GM23338 (cell line): ENCODE measurements around the gene FATE1. TPM values are rescaled to one million over a fixed set of nuclear protein-coding genes. Genes with fewer than 3 reads are reported as not detected.

Experiments
- ATAC-seq: fragments of 200-7000 bp; cut with Tn5 transposase; 3 replicates; pipeline ENCODE4 v1.9.1; 2020
- DNase-seq: peaks from one replicate; pipeline ENCODE4 v3.0.0-alpha.2; 2015; ENCODE audit warnings: low spot score
- H2AFZ ChIP-seq: fragments of 200-600 bp; sonication (generic); 2 replicates; pipeline ENCODE4 v1.8.0; 2016; ENCODE audit warnings: antibody characterized with exemption, mild to moderate bottlenecking, moderate library complexity
- H3F3A ChIP-seq: fragments of 200-600 bp; sonication (generic); replicated peaks from 2 replicates; pipeline ENCODE4 v1.8.0; 2017; ENCODE audit warnings: antibody characterized with exemption, mixed run types, low read depth
- H3K27ac ChIP-seq: fragments of 200-600 bp; sonication (generic); 2 replicates; pipeline ENCODE4 v1.6.1; 2016; ENCODE audit warnings: low read depth
- H3K27me3 ChIP-seq: fragments of 200-600 bp; sonication (generic); 2 replicates; pipeline ENCODE4 v1.8.0; 2016; ENCODE audit warnings: mild to moderate bottlenecking, mixed run types, moderate library complexity; ENCODE audit not compliant: insufficient read depth
- H3K36me3 ChIP-seq: fragments of 200-600 bp; sonication (generic); 2 replicates; pipeline ENCODE4 v1.8.0; 2016; ENCODE audit warnings: mild to moderate bottlenecking; ENCODE audit not compliant: insufficient read depth
- H3K4me1 ChIP-seq: fragments of 200-600 bp; sonication (generic); 2 replicates; pipeline ENCODE4 v1.8.0; 2016; ENCODE audit warnings: mild to moderate bottlenecking, moderate library complexity; ENCODE audit not compliant: insufficient read depth
- H3K4me2 ChIP-seq: fragments of 200-600 bp; sonication (generic); 2 replicates; pipeline ENCODE4 v1.7.1; 2017; ENCODE audit warnings: mixed run types
- H3K4me3 ChIP-seq: fragments of 200-600 bp; sonication (generic); 2 replicates; pipeline ENCODE4 v1.6.1; 2016; ENCODE audit warnings: mixed run types
- H3K79me2 ChIP-seq: fragments of 200-600 bp; sonication (generic); replicated peaks from 2 replicates; pipeline ENCODE4 v1.8.0; 2017; ENCODE audit warnings: mild to moderate bottlenecking; ENCODE audit not compliant: insufficient read depth
- H3K9me2 ChIP-seq: fragments of 200-600 bp; sonication (generic); 2 replicates; pipeline ENCODE4 v1.8.0; 2017; ENCODE audit not compliant: insufficient read depth
- H4K20me1 ChIP-seq: fragments of 200-600 bp; sonication (generic); replicated peaks from 2 replicates; pipeline ENCODE4 v1.8.0; 2017; ENCODE audit warnings: mild to moderate bottlenecking; ENCODE audit not compliant: insufficient read depth
- H3K27ac Mint-ChIP-seq: 2 replicates; pipeline ENCODE4 v1.8.0; 2020; ENCODE audit warnings: inconsistent platforms, mild to moderate bottlenecking, moderate library complexity, mixed read lengths
- H3K27me3 Mint-ChIP-seq: 3 replicates; pipeline ENCODE4 v1.8.0; 2022; ENCODE audit warnings: low read depth, mild to moderate bottlenecking, moderate library complexity, mixed read lengths, inconsistent platforms; ENCODE audit not compliant: insufficient read depth, poor library complexity
- H3K36me3 Mint-ChIP-seq: 3 replicates; pipeline ENCODE4 v1.8.0; 2021; ENCODE audit warnings: low read depth, mild to moderate bottlenecking, inconsistent platforms, moderate library complexity, mixed read lengths
- H3K4me1 Mint-ChIP-seq: 3 replicates; pipeline ENCODE4 v1.8.0; 2020; ENCODE audit warnings: mild to moderate bottlenecking, inconsistent platforms, mixed read lengths
- H3K4me3 Mint-ChIP-seq: 3 replicates; pipeline ENCODE4 v1.8.0; 2021; ENCODE audit warnings: moderate library complexity, mild to moderate bottlenecking, inconsistent platforms, mixed read lengths
- H3K9me3 Mint-ChIP-seq: 3 replicates; pipeline ENCODE4 v1.8.0; 2020; ENCODE audit warnings: moderate library complexity, mild to moderate bottlenecking, inconsistent platforms, mixed read lengths
- CREB1 ChIP-seq: fragments of 250-450 bp; sonication (Bioruptor Pico); IDR thresholded peaks from 2 replicates; pipeline ENCODE4 v1.5.0; 2020; ENCODE audit warnings: low read depth, mild to moderate bottlenecking, moderate library complexity
- EZH2 ChIP-seq: fragments of 200-600 bp; sonication (generic); IDR thresholded peaks from one replicate; pipeline ENCODE4 v1.8.0; 2017; ENCODE audit warnings: antibody characterized with exemption, mild to moderate bottlenecking, low read depth; ENCODE audit not compliant: unreplicated experiment
- EZH2phosphoT487 ChIP-seq: fragments of 200-600 bp; sonication (generic); IDR thresholded peaks from one replicate; pipeline ENCODE4 v1.8.1; 2018; ENCODE audit warnings: antibody characterized with exemption; ENCODE audit not compliant: unreplicated experiment
- JUNB ChIP-seq: IDR thresholded peaks from one replicate; pipeline ENCODE4 v1.6.1; 2016; ENCODE audit warnings: antibody characterized with exemption; ENCODE audit not compliant: unreplicated experiment
- NANOG ChIP-seq: IDR thresholded peaks from 2 replicates; pipeline ENCODE4 v1.6.1; 2016; ENCODE audit warnings: antibody characterized with exemption, borderline replicate concordance
- POLR2AphosphoS5 ChIP-seq: IDR thresholded peaks from 2 replicates; pipeline ENCODE4 v1.6.1; 2016; ENCODE audit warnings: antibody characterized with exemption, low read depth
- STAT1 ChIP-seq: IDR thresholded peaks from one replicate; pipeline ENCODE4 v1.6.1; 2016; ENCODE audit warnings: antibody characterized with exemption; ENCODE audit not compliant: unreplicated experiment
- ZNF114 ChIP-seq: fragments of 250-450 bp; sonication (Bioruptor Pico); IDR thresholded peaks from 2 replicates; pipeline ENCODE4 v1.5.0; 2020; ENCODE audit warnings: mild to moderate bottlenecking, moderate library complexity
- ZNF331 ChIP-seq: fragments of 250-450 bp; sonication (Bioruptor Pico); IDR thresholded peaks from 2 replicates; pipeline ENCODE4 v1.5.0; 2020; ENCODE audit warnings: low read depth, mild to moderate bottlenecking, moderate library complexity
- ZNF462 ChIP-seq: fragments of 250-450 bp; sonication (Bioruptor Pico); IDR thresholded peaks from 2 replicates; pipeline ENCODE4 v1.5.0; 2020; ENCODE audit warnings: mild to moderate bottlenecking, moderate library complexity
- polyA plus RNA-seq: library from polyadenylated mRNA; unstranded; fragments of >200 nt; fragmentation: Nextera tagmentation; extraction: Ambion mirVana; gene quantifications from 2 replicates; pipeline ENCODE4 v1.2.1, GENCODE V29; 2016
- total RNA-seq: library from RNA; depleted of rRNA; stranded (reverse); fragments of >200 nt; shearing (Covaris generic); gene quantifications from 2 replicates; pipeline ENCODE4 v1.2.3, GENCODE V29; 2014
- TF ChIP-seq, protein P1 (sequence below): IDR thresholded peaks from 2 replicates; pipeline ENCODE4 v1.6.1; 2016; ENCODE audit warnings: antibody characterized with exemption
- TF ChIP-seq, protein P2 (sequence below), 2 experiments: fragments of 200-600 bp in 1 of 2; sonication (generic) in 1 of 2; conservative IDR thresholded peaks; 2 replicates each; pipeline versions ENCODE4 v1.5.1 to v1.6.1; 2016 to 2017; ENCODE audit warnings: antibody characterized with exemption in 2 of 2, low read depth in 2 of 2, mild to moderate bottlenecking in 2 of 2, moderate library complexity in 1 of 2

FATE1 gene
- total and polyA plus RNA-seq, 2 experiments from 2014 or later: 0.31 TPM; not detected in 1

DNA sequence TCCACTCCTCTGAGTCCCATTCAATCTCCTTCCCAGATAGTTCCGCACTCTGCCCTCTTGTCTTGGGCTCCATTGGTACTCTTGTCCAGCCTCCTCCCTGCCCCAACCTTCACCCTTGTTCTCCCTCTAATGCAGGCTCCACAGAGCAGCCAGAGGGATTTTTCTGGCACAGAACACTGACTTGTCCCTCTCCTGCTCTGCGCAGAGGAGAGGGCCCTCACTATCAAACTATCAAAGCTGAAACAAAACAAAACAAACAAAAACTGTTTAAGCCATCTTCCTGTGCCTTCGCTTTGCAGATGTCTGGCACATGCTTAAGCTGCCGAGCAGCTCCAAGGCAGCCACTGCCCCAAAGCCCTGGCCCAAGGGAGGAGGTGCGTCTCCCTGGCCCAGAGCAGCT, 21.7 kb downstream of the FATE1 start (continued):
- TF ChIP-seq, protein P1, sequence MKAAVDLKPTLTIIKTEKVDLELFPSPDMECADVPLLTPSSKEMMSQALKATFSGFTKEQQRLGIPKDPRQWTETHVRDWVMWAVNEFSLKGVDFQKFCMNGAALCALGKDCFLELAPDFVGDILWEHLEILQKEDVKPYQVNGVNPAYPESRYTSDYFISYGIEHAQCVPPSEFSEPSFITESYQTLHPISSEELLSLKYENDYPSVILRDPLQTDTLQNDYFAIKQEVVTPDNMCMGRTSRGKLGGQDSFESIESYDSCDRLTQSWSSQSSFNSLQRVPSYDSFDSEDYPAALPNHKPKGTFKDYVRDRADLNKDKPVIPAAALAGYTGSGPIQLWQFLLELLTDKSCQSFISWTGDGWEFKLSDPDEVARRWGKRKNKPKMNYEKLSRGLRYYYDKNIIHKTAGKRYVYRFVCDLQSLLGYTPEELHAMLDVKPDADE: no peak
- TF ChIP-seq STAT1: no peak
- TF ChIP-seq EZH2: no peak
- TF ChIP-seq EZH2phosphoT487: no peak
- no peak for TF ChIP-seq POLR2AphosphoS5
- no peak for TF ChIP-seq JUNB
- TF ChIP-seq, protein P2, sequence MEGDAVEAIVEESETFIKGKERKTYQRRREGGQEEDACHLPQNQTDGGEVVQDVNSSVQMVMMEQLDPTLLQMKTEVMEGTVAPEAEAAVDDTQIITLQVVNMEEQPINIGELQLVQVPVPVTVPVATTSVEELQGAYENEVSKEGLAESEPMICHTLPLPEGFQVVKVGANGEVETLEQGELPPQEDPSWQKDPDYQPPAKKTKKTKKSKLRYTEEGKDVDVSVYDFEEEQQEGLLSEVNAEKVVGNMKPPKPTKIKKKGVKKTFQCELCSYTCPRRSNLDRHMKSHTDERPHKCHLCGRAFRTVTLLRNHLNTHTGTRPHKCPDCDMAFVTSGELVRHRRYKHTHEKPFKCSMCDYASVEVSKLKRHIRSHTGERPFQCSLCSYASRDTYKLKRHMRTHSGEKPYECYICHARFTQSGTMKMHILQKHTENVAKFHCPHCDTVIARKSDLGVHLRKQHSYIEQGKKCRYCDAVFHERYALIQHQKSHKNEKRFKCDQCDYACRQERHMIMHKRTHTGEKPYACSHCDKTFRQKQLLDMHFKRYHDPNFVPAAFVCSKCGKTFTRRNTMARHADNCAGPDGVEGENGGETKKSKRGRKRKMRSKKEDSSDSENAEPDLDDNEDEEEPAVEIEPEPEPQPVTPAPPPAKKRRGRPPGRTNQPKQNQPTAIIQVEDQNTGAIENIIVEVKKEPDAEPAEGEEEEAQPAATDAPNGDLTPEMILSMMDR (conservative IDR thresholded peaks at IDR 0.05; ENCODE audit: low read depth in 2 of 2): no peak
- TF ChIP-seq NANOG: no peak

GRCh38 chrX:151738751-151739150, 22.9 kb downstream of the FATE1 start:
- Histone ChIP-seq H2AFZ (no peak overlapping the region), H3K36me3 (no peaks in the 10 kb centered on the region), H3K4me2 (no peak overlapping the region), H3K79me2 (no peaks in the 10 kb centered on the region), H3K4me1 (no peaks in the 10 kb centered on the region), H3K27ac (no peak overlapping the region), H3F3A (no peaks in the 10 kb centered on the region), H3K27me3 (no peaks in the 10 kb centered on the region), H3K4me3 (no peak overlapping the region), H3K9me2 (no peaks in the 10 kb centered on the region), H4K20me1 (no peaks in the 10 kb centered on the region)
- Mint-ChIP-seq H3K4me3 (no peak overlapping the region), H3K27ac (no peak overlapping the region), H3K4me1 (no peaks in the 10 kb centered on the region), H3K9me3 (no peaks in the 10 kb centered on the region), H3K36me3 (no peaks in the 10 kb centered on the region), H3K27me3 (peaks cover 4% of the 10 kb centered on the region)
- ATAC-seq: no peak
- no peak for DNase-seq
- TF ChIP-seq, protein P1: no peak
- no peak for TF ChIP-seq ZNF331 (CRISPR knock-in tag)
- no peak for TF ChIP-seq ZNF462 (CRISPR knock-in tag)
- TF ChIP-seq, protein P2 (conservative IDR thresholded peaks at IDR 0.05; ENCODE audit: low read depth in 2 of 2): no peak
- no peak for TF ChIP-seq POLR2AphosphoS5
- TF ChIP-seq ZNF114 (CRISPR knock-in tag): no peak
- no peak for TF ChIP-seq JUNB
- TF ChIP-seq EZH2: no peak
- TF ChIP-seq CREB1 (CRISPR knock-in tag): no peak
- no peak for TF ChIP-seq EZH2phosphoT487
